OCI-LY7 (cell line): ENCODE results near the gene CA10.

ENCODE experiments used
- EZH2phosphoT487 ChIP-seq: fragments of 200-600 bp; sonication (generic); IDR thresholded peaks from 2 replicates; pipeline ENCODE4 v1.6.1; 2018; ENCODE audit warnings: low read depth, borderline replicate concordance, mild to moderate bottlenecking, mixed run types, antibody characterized with exemption, low read length, moderate library complexity, mixed read lengths
- TF ChIP-seq, protein P1 (sequence below): fragments of 200-600 bp; sonication (generic); conservative IDR thresholded peaks from 2 replicates; pipeline ENCODE4 v1.5.1; 2014; ENCODE audit warnings: mild to moderate bottlenecking, antibody characterized with exemption, low read length, moderate library complexity, mixed read lengths

DNA sequence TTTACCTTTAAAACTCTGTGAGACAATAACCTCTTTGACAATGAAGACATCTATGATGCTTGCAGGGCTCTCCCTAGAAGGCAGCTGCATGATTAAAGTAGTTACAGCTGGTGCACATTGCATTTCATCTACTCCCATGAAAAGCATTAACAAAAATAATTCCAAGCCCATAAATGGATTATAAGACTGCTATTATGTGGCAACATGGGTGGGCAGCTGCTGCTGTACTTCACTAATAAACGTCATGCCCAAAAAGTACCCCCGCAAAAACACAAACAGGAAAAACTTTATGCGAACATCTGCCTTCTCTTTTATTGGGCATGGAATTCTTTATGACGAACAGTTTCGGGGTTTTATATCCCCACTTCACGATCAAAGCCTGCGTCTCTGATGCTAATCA lies 224.9 kb downstream of the CA10 start:
- TF ChIP-seq, protein P1, sequence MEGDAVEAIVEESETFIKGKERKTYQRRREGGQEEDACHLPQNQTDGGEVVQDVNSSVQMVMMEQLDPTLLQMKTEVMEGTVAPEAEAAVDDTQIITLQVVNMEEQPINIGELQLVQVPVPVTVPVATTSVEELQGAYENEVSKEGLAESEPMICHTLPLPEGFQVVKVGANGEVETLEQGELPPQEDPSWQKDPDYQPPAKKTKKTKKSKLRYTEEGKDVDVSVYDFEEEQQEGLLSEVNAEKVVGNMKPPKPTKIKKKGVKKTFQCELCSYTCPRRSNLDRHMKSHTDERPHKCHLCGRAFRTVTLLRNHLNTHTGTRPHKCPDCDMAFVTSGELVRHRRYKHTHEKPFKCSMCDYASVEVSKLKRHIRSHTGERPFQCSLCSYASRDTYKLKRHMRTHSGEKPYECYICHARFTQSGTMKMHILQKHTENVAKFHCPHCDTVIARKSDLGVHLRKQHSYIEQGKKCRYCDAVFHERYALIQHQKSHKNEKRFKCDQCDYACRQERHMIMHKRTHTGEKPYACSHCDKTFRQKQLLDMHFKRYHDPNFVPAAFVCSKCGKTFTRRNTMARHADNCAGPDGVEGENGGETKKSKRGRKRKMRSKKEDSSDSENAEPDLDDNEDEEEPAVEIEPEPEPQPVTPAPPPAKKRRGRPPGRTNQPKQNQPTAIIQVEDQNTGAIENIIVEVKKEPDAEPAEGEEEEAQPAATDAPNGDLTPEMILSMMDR = no peak
- TF ChIP-seq EZH2phosphoT487 = no peak
